Stimulated activated CD4-positive, alpha-beta T cell treated with anti-CD3 and anti-CD28 coated beads, Interleukin-4, amount 100 ng/mL, for 48 hours (primary cell): Measurements from ENCODE around the gene DUS4L.

Experiments used
- DNase-seq, 2 donors: peaks; one replicate each; pipeline ENCODE4 v3.0.0-alpha.2; 2020; ENCODE audit warnings: low read depth in 2 of 2

DUS4L gene

GRCh38 chr7:107579885-107580715 is 16.3 kb downstream of the DUS4L start, which contains the start of gene BCAP29:
Gene BCAP29 (plus strand): TSS chr7:107580246. CDS start chr7:107580773, 527 bp downstream.
- DNase-seq = peak; percentile 61 to 69

GRCh38 chr7:107580716-107581383 is 17.1 kb downstream of the DUS4L start:
- no peak for DNase-seq

GRCh38 chr7:107581387-107582013 is 17.7 kb downstream of the DUS4L start:
- no peak for DNase-seq

- no peak for DNase-seq
Measured at GRCh38 chr7:107582875-107583274, 19.1 kb downstream of the DUS4L start.

GRCh38 chr7:107584716-107585115 is 20.9 kb downstream of the DUS4L start:
- DNase-seq = no peak

- no peak for DNase-seq
Measured at GRCh38 chr7:107588529-107589130, 24.9 kb downstream of the DUS4L start.

GRCh38 chr7:107591421-107591820 is 27.6 kb downstream of the DUS4L start:
- DNase-seq = no peak

GRCh38 chr7:107592361-107593024 is 28.7 kb downstream of the DUS4L start:
- no peak for DNase-seq

- no peak for DNase-seq
Measured at GRCh38 chr7:107593025-107593410, 29.2 kb downstream of the DUS4L start.

GRCh38 chr7:107594961-107595737 is 31.4 kb downstream of the DUS4L start:
- DNase-seq = no peak

GRCh38 chr7:107596881-107597581 is 33.3 kb downstream of the DUS4L start:
- no peak for DNase-seq

GRCh38 chr7:107597582-107597916 is 33.8 kb downstream of the DUS4L start:
- DNase-seq = no peak

- no peak for DNase-seq
Measured at GRCh38 chr7:107597953-107598352, 34.2 kb downstream of the DUS4L start.

- no peak for DNase-seq
Measured at GRCh38 chr7:107599262-107599661, 35.5 kb downstream of the DUS4L start.

GRCh38 chr7:107600816-107601215 is 37.0 kb downstream of the DUS4L start:
- no peak for DNase-seq

- DNase-seq = no peak
Measured at GRCh38 chr7:107605218-107605815, 41.5 kb downstream of the DUS4L start.

- DNase-seq = no peak
Measured at GRCh38 chr7:107606303-107606702, 42.5 kb downstream of the DUS4L start.

- DNase-seq = no peak
Measured at GRCh38 chr7:107609811-107610261, 46.1 kb downstream of the DUS4L start.

- no peak for DNase-seq
Measured at GRCh38 chr7:107610323-107610722, 46.6 kb downstream of the DUS4L start.

- DNase-seq = no peak
Measured at GRCh38 chr7:107613439-107613838, 49.7 kb downstream of the DUS4L start.
